RWPE2 (cell line): ENCODE data around the gene ZSCAN10.
A peak's percentile ranks its signal among the peaks of the same experiment; 100 is the strongest.

Experiments
- ATAC-seq: fragments of 200-7000 bp; cut with Tn5 transposase; 3 replicates; pipeline ENCODE4 v1.9.1; 2021; ENCODE audit warnings: low read depth
- DNase-seq: peaks from one replicate; pipeline ENCODE4 v3.0.0-alpha.2; 2020; ENCODE audit warnings: low spot score
- H3K27ac ChIP-seq: fragments of 450-650 bp; 2 replicates; pipeline ENCODE4 v1.5.1; 2017; ENCODE audit warnings: mild to moderate bottlenecking; ENCODE audit not compliant: poor library complexity, severe bottlenecking
- H3K27me3 ChIP-seq: fragments of 250-450 bp; sonication (Bioruptor Pico); 2 replicates; pipeline ENCODE4 v1.5.1; 2021; ENCODE audit warnings: mild to moderate bottlenecking, moderate library complexity; ENCODE audit not compliant: insufficient read depth, poor library complexity, severe bottlenecking
- H3K36me3 ChIP-seq: fragments of 250-450 bp; sonication (Bioruptor Pico); 2 replicates; pipeline ENCODE4 v1.5.1; 2020; ENCODE audit warnings: low read depth, mild to moderate bottlenecking, moderate library complexity
- H3K4me1 ChIP-seq: fragments of 250-450 bp; sonication (Bioruptor Pico); 2 replicates; pipeline ENCODE4 v1.5.1; 2021; ENCODE audit warnings: mild to moderate bottlenecking, moderate library complexity; ENCODE audit not compliant: insufficient read depth, poor library complexity, severe bottlenecking
- H3K4me3 ChIP-seq: fragments of 250-450 bp; sonication (Bioruptor Pico); 2 replicates; pipeline ENCODE4 v1.5.1; 2021; ENCODE audit warnings: mild to moderate bottlenecking, moderate library complexity; ENCODE audit not compliant: severe bottlenecking
- H3K9me3 ChIP-seq: fragments of 250-450 bp; sonication (Bioruptor Pico); 2 replicates; pipeline ENCODE4 v1.5.1; 2021; ENCODE audit warnings: mild to moderate bottlenecking, moderate library complexity; ENCODE audit not compliant: severe bottlenecking
- TF ChIP-seq, protein P1 (sequence below): fragments of 450-650 bp; IDR thresholded peaks from one replicate; pipeline ENCODE4 v1.5.1; 2017; ENCODE audit warnings: mild to moderate bottlenecking, moderate library complexity; ENCODE audit not compliant: poor library complexity, severe bottlenecking

Gene ZSCAN10

DNA sequence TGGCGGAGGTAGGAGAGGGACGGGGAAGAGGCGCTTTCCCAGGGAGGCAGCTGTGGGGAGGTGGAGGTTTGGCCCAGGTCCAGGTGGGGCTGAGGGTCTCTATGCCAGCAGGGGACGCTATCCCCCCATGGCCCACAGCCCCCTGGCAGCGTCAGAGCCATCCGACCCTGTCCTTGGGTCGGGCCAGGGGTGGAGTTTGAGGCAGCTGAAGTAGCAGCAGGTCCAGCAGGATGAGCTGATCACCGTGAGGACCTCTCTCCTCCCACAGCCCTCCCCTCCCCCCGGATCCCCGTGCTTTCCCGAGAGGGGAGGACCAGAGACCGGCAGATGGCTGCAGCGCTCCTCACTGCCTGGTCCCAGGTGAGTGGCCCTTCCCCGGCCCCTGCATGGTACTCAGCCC is 16.5 kb upstream of the ZSCAN10 start:
- Histone ChIP-seq H3K27me3 (no peaks in the 10 kb centered on the region), H3K4me1 (peaks cover 5% of the 10 kb centered on the region), H3K27ac (no peak overlapping the region), H3K4me3 (no peak overlapping the region), H3K9me3 (no peaks in the 10 kb centered on the region), H3K36me3 (peaks cover 32% of the 10 kb centered on the region)
- DNase-seq = no peak
- TF ChIP-seq, protein P1, sequence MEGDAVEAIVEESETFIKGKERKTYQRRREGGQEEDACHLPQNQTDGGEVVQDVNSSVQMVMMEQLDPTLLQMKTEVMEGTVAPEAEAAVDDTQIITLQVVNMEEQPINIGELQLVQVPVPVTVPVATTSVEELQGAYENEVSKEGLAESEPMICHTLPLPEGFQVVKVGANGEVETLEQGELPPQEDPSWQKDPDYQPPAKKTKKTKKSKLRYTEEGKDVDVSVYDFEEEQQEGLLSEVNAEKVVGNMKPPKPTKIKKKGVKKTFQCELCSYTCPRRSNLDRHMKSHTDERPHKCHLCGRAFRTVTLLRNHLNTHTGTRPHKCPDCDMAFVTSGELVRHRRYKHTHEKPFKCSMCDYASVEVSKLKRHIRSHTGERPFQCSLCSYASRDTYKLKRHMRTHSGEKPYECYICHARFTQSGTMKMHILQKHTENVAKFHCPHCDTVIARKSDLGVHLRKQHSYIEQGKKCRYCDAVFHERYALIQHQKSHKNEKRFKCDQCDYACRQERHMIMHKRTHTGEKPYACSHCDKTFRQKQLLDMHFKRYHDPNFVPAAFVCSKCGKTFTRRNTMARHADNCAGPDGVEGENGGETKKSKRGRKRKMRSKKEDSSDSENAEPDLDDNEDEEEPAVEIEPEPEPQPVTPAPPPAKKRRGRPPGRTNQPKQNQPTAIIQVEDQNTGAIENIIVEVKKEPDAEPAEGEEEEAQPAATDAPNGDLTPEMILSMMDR = no peak
- no peak for ATAC-seq

DNA sequence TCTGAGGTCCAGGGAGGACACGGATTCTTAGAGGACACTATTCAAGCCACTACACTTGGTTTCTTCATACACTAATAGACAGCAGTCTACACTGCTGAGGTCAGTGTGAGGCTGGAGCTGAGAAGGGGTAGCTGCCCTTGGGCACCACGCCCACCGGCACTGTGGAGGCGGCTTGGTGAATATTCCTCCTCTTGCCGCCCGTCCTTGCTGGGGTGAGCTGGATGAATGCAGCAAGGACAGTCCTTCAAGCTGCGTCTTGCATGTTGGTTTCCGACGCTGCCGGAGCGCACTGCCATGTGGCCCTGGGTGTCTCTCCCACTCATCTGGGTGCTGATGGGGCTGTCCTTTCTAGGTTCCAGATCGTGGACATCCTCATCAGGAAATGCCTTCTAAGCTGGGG is 15.9 kb upstream of the ZSCAN10 start:
- TF ChIP-seq, protein P1 = no peak
- Histone ChIP-seq H3K27ac (no peak overlapping the region), H3K36me3 (peaks cover 32% of the 10 kb centered on the region)

DNA sequence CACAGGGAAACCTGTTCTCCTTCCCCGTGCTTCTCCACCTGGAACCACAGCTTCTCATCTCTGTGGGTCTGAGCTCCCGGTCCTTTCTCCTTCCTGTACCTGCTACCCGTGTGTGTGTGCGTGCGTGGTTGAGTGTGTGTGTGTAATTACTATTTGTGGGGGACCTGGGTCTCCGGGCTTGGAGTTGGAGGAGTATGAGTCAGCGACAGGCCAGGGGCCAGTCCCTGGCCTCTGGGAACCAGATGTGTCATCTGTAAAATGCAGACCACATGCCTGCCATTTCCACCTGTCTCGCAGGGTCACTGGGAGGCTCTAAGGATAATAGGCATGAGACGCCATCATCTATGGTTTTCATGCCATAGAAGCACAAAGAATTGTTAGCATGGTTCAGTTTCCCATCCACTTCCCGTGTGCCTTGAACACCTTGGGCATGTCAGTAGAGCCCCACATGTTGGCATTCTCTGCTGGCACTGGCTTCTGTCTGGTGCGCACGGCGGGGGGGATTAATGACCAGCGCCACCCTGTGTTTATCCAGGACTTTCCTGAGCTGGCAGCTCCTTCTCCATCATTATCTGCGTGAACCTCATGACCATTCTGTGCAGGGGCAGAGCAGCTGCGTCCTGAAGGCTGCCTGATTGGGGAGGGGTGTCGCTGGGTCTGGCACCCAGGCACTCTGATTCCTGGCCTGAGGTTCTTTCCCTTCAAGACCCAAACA is 14.8 kb upstream of the ZSCAN10 start:
- no peaks in the 10 kb centered on the region for H3K9me3 ChIP-seq
- H3K4me3 ChIP-seq = peak overlapping the region; percentile 87
- DNase-seq (no peak), ATAC-seq (no peak)
- H3K36me3 ChIP-seq = peaks cover 32% of the 10 kb centered on the region
- peaks cover 5% of the 10 kb centered on the region for H3K4me1 ChIP-seq
- TF ChIP-seq, protein P1 = no peak
- no peaks in the 10 kb centered on the region for H3K27me3 ChIP-seq
- H3K27ac ChIP-seq = no peak overlapping the region

More for the DNA sequence above, 15.9 kb upstream of the ZSCAN10 start:
- H3K4me1 ChIP-seq = peaks cover 5% of the 10 kb centered on the region
- no peak for DNase-seq
- H3K9me3 ChIP-seq = no peaks in the 10 kb centered on the region
- no peak for ATAC-seq
- no peaks in the 10 kb centered on the region for H3K27me3 ChIP-seq
- no peak overlapping the region for H3K4me3 ChIP-seq

DNA sequence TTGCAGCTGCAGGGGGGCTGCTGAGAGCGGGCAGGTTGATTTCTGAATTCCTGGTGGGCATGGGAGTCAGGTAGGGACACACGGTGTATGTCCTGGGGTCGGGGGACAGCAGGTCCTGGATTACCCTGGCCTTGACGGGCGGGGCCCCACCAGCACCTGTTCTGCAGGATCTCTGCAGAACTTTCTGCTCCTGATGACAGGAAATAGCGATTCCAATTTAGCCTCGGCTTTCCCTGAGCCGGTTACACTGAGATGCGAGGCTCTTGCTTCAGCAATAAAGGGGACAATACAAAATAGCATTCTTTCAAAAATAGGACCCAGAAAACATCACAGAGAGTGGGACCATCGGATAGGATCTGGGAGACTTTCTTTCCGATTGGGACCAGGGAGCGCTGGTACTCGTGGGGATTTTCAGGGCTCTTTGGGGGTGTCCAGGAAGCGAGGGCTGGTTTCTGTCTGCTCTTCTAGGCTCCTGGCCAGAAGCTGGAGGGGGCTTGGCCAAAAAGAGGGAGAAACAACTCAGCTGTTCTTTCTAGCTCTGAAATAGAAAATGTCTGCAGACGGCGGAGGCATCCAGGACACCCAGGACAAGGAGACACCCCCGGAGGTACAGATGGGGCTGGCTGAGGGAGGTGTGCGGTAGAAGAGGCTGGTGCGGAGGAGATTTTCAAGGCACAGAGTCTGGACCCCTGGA is 13.9 kb upstream of the ZSCAN10 start:
- no peak for DNase-seq
- Histone ChIP-seq H3K4me3 (peak overlapping the region; percentile 87), H3K27ac (peak overlapping the region; percentile 19), H3K36me3 (peaks cover 32% of the 10 kb centered on the region), H3K27me3 (no peaks in the 10 kb centered on the region), H3K9me3 (no peaks in the 10 kb centered on the region), H3K4me1 (peaks cover 5% of the 10 kb centered on the region)
- no peak for ATAC-seq
- TF ChIP-seq, protein P1 = no peak
